Activated T-cell treated with anti-CD3 and anti-CD28 coated beads, Interleukin-2, amount 50 U/mL, for 1 hour (primary cell): ENCODE results near the gene TSEN34.
"Not testable (repeated sequence)": the region's sequence is repeated elsewhere in the genome, so short reads cannot be mapped to it uniquely, and the experiment has no call there.

Source experiments
- DNase-seq: peaks from one replicate; pipeline ENCODE4 v3.0.0-alpha.2; 2020

The TSEN34 gene

DNA sequence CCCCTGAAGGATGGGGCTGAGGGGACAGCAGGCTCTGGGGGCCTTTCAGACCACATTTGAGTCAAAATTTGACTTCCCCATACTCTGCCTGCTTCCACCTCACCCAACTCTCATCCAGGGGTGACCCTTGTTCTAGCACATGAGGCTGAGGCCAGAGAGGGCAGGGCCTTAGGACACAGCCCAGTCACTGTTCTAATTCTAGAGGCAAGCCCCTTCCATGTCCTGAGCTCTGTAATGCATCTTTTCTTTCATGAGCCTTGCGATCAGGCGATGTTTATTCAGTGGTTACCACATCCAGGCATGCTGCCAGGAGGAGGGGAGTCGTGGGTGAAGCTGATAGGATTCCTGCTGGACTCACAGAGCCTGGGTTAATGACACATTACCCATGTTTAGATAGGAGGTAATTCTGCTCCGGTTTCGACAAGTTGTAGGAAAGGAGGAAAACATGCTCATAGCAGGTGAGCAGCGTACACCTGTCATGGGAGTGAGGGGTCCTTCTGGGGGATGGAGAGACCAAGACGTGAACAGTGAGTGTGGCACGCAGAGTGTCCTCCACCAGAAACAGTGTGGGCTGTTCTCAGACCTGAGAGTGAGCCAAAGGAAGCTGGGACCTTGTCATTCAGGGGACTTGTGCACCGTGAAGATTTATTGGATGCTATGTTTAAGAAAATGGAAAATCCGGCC is 18.8 kb downstream of the TSEN34 start:
- no peak for DNase-seq

DNA sequence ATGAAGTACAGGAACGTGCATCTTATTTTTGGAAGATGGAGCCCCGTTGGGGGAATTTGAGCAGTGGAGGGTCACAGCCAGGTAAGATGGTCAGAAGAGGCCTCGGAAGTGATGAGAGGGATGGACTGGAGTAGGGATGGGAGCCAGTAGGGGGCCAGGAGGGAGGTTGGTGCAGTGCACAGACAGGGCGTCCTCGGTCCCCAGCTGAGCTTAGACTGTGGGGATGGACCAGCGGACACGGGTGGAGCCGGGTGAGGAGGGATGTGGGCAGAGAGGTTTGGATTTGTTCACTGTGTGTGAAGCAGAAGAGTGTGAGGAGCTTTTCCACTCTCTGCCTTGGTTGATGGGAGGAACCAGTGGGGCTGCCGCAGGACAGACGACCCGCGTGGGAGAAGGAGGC is 20.1 kb downstream of the TSEN34 start:
- DNase-seq = no peak

DNA sequence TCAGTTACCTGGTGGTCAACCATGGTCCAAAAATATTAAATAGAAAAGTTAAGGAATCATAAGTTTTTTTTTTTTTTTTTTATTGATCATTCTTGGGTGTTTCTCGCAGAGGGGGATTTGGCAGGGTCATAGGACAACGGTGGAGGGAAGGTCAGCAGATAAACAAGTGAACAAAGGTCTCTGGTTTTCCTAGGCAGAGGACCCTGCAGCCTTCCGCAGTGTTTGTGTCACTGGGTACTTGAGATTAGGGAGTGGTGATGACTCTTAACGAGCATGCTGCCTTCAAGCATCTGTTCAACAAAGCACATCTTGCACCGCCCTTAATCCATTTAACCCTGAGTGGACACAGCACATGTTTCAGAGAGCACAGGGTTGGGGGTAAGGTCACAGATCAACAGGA is 23.1 kb downstream of the TSEN34 start:
- not testable (repeated sequence) for DNase-seq

DNA sequence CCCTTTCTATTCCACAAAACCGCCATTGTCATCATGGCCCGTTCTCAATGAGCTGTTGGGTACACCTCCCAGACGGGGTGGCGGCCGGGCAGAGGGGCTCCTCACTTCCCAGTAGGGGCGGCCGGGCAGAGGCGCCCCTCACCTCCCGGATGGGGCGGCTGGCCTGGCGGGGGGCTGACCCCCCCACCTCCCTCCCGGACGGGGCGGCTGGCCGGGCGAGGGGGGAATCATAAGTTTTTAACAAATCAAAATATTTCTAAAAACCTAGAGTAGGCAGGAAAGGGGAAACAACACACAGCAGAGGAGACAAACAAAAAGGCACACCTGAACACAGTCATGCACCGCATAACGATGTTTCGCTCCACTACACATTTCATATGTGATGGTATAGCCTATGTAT is 23.6 kb downstream of the TSEN34 start:
- DNase-seq = not testable (repeated sequence)

DNA sequence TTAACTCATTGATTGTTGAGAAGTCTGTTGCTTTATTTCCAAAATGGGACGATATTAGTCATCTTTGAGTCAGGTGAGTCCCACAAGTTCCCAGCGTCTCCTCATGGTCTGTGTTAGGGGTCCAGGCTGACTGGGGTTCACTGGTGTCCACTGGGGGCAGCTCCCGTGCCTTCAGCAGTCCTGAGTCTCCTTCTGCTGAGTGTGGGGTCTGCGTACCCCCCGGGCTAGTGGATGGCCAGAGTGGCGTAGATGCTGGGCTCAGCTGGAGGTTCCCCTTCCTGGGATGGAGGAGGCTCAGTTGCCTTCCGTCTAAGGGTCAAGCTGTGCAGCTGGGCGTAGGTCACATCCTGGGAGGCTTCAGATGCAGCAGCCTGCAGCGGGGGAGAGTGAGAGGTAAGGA is 25.8 kb downstream of the TSEN34 start:
- DNase-seq = no peak

DNA sequence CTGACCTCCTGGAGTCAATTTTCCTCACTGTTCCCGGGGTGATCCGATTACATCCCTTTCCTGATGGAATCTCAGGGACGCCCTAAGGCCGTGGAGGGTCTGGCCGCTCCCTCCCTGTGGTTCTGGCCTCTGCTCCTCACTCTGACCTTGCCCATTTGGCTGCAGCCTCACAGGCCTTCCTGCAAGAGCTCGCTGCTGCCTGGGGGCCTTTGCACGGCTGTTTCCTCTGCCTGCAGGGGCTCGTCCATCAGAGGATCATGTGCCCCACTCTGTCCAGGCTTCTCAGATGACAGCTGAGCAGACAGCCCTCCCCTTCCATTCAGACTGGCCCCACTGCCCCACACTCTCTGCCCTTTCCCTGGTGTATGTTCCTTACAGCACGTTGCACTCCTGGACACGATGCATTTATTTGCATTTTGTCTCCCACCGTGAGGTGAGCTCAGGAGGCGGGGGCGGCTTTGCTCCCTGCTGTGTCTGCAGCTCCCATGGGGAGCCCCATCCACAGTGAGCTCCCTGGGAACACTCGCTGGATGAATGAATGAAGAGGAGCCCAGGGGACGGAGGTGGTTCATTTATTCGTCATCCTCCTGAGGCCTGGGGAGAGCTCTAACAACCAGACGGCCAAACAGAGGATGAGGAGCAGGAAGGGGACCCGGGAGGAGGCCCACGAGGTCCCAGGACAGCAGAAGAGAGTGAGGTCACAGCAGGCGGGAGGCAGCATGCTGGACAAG is 26.6 kb downstream of the TSEN34 start:
- DNase-seq = not testable (repeated sequence)

DNA sequence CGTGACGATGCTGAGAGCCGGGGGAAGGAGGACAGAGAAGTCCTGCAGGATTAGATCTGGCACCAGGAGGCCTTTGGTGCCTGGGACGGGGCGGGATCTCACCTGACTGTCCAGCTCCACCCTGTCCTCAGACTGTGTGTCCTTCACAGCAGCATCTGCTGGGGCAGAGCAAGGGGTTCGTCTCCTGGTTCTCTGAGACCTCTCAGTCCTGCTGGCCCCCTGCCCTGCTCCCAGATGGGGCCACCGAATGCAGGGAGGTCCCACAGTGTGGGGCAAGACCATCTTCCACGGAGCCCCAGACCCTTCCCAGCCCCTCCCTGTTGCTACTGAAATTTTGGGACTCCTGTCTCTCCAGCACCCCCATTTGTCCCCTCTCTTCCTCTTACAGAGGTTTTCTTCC is 27.2 kb downstream of the TSEN34 start:
- DNase-seq = no peak

DNA sequence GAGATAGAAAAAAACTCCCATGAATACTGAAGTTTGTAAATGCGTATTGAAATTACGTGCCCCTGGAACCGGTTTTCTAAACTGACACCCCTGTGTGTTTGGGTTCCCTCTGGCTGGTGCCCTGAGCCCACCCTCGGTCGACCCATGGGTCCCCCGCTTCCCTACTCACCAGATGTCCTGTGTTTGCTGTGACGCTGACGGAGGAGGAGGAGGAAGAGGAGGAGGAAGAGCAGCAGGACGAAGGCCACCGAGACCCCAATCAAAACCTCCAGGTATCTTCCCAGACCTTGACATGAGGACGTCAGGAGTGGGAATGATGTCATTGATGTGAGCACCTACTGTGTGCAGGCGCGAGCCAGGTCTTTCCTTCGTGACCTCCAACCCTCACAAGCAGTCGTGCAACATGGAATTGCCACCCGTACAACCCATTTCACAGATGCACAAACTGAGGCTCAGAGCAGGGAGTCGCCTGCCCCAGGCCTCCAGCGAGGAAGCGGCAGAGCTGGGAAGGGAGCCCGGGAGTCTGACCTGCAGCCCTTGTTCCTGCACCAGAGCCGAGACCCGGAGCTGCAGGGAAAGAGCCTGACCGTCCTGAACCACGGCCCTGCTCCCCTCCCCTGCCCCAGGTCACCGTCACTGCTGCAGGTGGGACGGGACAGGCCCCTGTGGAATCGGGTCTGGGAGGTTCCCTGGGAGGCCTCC is 28.0 kb downstream of the TSEN34 start:
- no peak for DNase-seq

DNA sequence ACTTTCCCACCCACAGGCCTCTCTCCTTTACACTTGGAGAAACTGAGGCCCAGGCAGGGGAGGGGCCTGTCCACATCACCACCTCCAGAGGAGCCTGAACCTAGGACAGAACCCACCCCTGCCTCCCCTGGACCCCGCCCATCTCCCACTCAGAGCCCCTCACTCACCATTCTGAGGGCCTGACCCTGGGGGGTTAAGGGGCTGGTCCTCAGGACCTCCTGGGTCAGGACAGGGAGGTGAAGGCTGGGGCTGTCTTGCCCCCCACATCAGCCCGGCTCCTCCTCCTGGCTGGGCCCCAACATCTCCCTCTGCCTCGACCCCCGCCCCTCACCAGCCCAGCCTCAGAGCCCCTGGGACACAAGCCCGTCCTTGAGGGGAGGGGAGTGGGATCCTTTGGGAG is 28.6 kb downstream of the TSEN34 start:
- DNase-seq = not testable (repeated sequence)

DNA sequence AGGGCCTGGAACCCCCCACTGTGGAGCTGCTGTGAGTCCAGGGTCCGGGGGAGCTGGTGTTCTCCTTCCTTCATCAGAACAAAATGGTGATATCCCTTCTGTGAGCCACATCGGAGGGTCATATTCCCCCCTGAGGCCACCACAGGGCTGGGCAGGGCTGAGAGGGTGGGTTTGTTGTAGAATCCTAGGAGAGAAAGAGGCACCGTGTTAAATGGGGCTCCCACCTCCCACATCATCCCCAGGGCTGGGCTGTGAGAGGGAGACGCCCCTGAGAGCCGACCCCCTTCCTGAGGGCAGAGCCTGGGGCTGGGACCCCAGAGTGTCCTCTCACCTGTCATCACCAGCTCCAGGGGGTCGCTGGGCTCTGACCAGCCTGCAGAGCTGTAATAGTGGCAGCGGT is 30.8 kb downstream of the TSEN34 start:
- not testable (repeated sequence) for DNase-seq

DNA sequence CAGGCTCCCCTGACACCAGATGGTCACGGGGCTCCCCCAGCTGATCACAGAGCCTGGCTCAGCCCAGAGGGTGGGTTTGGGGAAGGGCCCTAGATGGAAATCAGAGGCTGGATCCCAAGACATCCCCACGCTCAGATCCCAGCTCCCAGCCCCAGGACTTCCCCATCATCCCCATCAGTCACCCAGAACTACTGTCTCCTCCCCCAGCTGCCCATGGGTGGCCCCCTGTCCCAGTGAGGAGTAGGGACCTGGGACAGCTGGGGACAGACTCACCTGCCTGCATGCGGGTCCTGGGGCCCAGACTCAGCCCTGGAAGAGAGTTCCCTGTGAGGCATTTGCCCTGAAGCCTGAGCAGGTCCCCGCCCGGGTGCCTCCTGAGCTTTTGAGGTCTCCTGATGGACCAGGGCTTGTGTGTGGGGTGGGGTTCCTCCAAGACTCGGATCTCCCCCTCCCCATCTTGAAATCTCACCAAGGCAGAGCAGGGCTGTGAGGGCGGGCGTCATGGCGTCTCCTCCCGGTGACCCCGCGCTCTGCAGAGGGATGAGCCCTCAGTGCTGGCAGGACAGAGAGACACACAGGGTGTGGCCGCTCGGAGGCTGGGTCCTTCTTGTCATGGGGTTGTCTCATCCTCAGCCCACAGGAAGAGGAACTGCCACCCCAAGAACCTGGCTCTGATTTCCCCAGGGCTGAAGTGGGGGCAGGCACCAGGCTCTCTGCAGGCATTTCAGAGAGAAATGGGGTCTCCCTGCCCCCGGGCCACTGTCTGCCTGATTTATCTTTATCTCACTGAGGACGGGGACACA is 31.6 kb downstream of the TSEN34 start, which contains the start of gene LILRB3:
LILRB3 (minus strand) TSS at position 534 of the 803 bp plus-strand sequence; CDS start at position 503, 31 bp downstream.
- not testable (repeated sequence) for DNase-seq

DNA sequence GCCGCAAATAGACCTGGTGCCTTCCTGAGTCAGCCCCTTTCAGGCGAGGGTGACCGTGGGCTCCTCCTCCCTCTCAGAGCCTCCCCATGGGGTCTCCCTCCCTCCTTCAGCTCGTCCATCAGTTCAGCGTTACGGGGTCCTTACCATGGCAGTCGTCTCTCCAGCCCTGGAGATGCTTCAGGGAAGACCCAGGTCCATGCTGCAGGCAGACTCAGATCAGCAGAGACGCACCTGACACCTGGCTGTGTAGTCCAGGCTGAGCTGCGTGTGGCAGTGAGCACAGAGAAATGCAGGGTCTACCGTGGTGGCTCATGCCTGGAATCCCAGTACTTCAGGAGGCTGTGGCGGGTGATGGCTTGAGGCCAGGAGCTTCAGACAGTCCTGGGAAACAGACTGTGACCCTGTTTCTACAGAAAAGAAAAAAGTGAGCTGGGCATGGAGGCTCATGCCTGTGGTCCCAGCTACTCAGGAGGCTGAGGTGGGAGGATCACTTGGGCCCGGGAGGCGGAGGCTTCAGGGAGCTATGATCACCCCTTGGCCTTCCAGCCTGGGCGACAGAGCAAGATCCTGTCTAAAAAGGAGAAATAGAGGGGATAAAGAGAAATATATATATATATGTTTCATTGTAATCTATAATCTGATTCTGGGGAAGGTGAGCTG is 32.3 kb downstream of the TSEN34 start:
- DNase-seq = not testable (repeated sequence)

DNA sequence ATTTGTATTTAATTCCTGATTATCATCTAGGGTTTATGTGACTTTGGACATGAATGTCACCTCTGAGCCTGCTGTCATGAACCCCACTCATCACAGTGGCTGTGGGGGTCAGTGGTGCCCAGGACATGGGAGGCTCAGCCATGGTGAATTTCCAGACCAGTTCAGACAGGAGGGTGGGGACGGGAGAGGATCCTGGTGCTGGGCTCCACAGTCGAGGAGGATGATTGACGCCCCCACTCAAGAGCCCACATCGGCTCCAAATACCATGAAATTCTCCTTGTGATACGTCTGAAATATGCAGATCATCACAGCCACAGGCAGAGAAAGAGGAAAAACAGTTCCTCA is 32.8 kb downstream of the TSEN34 start:
- not testable (repeated sequence) for DNase-seq

DNA sequence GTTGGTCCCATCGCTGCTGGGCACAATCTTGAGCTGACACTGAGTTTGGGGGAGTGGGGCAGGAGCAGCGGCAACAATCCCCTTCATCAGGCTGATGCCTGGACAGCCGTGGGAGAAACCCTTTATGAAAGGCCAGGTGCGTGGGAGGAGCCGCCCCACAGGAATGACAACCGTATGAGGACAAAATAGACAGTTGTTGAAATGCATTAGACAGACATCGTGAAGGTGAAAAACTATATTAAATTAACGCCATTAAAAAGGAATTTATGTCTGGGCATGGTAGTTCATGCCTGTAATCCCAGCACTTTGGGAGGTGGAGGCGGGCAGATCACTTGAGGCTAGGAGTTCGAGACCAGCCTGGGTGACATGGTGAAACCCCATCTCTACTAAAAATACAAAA is 33.5 kb downstream of the TSEN34 start:
- DNase-seq = not testable (repeated sequence)

DNA sequence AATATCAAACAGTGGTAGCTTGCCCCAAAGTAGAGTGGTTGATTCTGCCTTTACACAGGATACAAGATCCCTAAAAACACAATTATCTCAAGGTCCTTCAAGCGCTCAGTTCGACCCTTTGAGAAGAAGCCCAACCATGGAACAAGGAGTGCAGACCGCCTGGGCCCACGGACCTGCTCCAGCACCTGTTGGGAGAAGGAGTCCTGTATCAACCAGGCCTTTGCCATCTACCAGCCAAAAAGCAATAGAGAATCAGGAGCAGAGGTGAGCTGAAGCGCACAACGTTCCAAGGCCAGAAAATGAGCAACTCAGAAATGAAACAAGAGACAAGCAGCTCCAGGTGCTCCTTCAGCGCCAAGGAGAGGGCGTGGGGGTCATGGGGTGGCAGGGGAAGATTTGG is 38.0 kb downstream of the TSEN34 start:
- no peak for DNase-seq

DNA sequence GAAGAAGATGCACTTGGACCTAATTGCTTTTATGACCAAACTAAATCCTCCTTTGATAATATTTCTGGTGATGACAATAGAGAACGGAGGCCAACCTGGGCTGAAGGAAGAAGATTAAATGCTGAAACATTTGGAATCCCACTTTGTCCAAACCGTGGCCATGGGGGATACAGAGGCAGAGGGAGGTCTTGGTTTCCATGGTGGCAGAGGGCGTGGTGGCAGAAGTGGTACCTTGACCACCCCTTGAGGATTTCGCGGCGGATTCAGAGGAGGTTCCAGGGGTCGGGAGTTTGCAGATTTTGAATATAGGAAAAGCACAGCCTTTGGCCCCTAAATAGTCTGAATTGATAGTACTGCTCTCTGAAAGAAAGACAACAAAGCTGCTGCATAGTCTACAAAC is 38.9 kb downstream of the TSEN34 start:
- DNase-seq = no peak

DNA sequence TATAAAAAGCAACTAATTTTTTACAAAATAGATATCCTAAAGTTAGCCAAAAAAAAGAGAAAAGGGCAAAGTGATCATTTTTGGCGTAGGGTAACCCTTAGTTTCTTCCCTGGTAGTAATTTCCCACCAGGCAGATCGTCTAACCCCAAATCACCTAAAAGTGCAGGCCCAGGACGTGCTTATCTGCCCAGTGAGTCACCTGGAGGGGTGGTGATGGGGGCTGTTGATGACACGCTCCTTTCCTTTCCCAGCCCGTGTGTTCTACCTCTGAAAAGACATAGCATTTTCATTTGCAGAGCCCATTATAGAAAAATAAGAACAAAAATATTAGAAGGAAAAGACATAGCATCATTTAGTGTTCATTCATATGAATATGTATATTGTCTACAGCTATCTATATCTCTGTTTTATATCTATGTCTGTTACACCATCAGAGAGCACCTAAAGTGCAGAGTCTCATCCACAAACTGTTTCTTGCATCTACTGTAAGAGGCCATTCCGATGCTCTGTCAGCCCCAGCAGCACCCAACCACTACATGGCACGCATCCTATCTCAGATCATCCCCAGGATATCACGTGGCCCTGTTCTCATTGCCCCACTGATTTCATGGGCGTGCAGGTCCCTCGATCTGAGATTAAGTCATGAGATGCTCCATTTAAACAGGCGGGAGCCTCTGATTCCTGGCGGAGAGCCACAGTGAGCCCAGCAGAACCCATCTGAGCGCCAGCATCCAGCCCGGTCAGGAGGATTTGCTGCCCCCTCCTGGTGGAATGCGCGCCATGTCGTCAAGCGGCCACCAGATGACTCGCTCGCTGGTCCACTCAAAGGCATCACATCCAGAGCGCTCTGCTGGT is 40.2 kb downstream of the TSEN34 start:
- peak; percentile 88 for DNase-seq

DNA sequence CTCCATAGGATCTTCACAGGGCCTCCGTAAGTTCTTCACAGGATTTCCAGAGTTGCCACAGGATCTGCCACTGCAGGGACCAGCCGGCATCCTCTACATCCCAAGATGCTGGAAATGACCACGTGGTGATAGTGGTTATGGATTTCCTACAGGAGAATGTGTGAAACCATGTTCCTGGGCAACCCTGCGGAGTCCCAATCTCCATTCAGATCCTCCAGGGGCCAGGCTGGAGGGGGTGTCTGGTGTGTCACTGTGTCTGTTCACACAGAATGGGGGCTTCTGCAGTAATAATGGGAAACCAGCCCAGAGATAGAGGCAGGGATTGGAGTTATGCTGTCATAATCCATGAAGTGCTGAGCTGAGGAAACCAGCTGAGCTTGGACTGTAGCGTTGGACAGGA is 42.8 kb downstream of the TSEN34 start:
- no peak for DNase-seq

DNA sequence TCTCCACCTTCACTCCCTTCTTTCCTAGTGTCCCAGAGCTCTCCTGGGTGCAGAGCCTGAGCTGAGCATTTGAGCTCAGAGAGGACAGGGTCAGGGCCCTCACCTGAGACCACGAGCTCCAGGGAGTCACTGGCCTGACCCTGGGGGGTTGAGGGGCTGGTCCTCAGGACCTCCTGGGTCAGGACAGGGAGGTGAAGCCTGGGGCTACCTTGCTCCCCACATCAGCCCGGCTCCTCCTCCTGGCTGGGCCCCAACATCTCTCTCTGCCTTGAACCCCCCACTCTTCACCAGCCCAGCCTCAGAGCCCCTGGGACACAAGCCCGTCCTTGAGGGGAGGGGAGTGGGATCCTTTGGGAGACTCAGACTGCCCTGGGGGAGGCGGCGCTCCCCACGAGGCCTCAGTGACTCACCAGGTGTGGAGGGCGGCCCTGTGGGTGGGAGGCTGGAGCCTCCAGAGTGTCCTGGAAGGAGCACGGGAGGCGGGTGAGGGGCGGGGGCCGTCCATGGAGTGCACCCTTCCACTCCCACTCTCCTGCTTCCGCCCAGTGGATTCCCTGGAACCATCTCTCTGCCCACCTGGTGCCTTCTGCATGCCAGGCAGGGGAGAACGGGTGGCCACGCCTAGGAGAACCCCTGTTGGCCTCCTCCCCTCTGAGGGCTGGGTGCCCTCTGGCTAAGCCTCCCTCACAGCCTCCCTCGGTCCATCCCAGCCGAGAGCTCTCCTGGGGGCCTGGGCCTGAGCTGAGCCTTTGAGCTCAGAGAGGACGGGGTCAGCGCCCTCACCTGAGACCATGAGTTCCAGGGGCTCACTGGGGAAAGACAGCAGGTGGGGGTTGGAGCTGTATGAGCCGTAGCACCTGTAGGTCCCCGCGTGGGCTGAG is 48.6 kb downstream of the TSEN34 start:
- not testable (repeated sequence) for DNase-seq
